GM23248 (cell line): ENCODE measurements around the gene BTBD17.

ENCODE experiments used
- EZH2 ChIP-seq: fragments of 200-600 bp; sonication (generic); IDR thresholded peaks from 2 replicates; pipeline ENCODE4 v1.6.1; 2018; ENCODE audit warnings: antibody characterized with exemption, mild to moderate bottlenecking; ENCODE audit not compliant: insufficient read depth, poor library complexity, severe bottlenecking
- EZH2phosphoT487 ChIP-seq: fragments of 200-600 bp; sonication (generic); IDR thresholded peaks from 2 replicates; pipeline ENCODE4 v1.6.1; 2018; ENCODE audit warnings: antibody characterized with exemption, moderate library complexity, mild to moderate bottlenecking, low read depth; ENCODE audit not compliant: insufficient read depth

DNA sequence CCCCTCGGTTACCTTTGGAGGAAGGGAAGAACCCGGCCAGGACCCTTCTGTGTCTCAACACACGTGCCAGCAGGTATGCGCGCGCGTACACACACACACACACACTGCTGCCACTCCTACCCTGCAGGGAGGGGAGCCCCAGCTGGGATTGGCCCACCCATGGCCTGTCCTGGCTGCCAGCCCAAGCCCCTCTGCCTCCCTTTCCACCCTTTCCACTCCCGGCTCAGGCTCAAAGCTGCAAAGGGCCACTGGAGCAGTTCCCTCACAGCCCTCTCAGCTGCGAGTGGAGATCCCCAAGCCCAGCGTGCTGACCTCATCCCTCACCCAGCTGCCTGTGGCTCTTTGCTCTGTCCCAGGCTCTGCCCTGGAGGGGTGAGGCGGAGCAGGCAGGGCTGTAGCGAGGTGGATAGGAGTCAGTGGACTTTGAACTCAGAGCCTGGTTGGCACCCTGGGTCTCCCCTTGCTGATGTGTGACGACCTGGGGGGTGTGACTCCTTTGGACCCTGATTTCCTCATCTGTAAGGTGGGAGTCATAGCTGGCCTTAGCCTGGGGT lies 21.1 kb downstream of the BTBD17 start:
- TF ChIP-seq EZH2 = no peak
- no peak for TF ChIP-seq EZH2phosphoT487
